NT2/D1 (cell line): ENCODE data around the gene CEP95.

Source experiments
- DNase-seq: peaks from one replicate; pipeline ENCODE4 v3.0.0-alpha.2; 2011; ENCODE audit warnings: low read depth, low spot score
- H3K27me3 ChIP-seq: 2 replicates; pipeline ENCODE4 v1.6.0; 2011; ENCODE audit warnings: mild to moderate bottlenecking; ENCODE audit not compliant: insufficient read length, insufficient read depth
- H3K36me3 ChIP-seq: 2 replicates; pipeline ENCODE4 v1.6.1; 2011; ENCODE audit warnings: mild to moderate bottlenecking, low read length, mixed read lengths; ENCODE audit not compliant: insufficient read depth, insufficient read length
- H3K4me1 ChIP-seq: 2 replicates; pipeline ENCODE4 v1.5.1; 2011; ENCODE audit not compliant: insufficient read depth, insufficient read length
- H3K4me3 ChIP-seq: 2 replicates; pipeline ENCODE4 v1.5.1; 2011; ENCODE audit warnings: low read depth; ENCODE audit not compliant: insufficient read length
- H3K9ac ChIP-seq: 2 replicates; pipeline ENCODE4 v1.6.0; 2011; ENCODE audit warnings: low read depth; ENCODE audit not compliant: insufficient read length
- H3K9me3 ChIP-seq: 2 replicates; pipeline ENCODE4 v1.5.1; 2011; ENCODE audit warnings: mild to moderate bottlenecking, low read length; ENCODE audit not compliant: insufficient read depth
- SUZ12 ChIP-seq: IDR thresholded peaks from 2 replicates; pipeline ENCODE4 v1.6.1; 2011; ENCODE audit not compliant: insufficient read length, insufficient read depth; ENCODE audit errors: extremely low read depth
- YY1 ChIP-seq: IDR thresholded peaks from 2 replicates; pipeline ENCODE4 v1.6.1; 2011; ENCODE audit not compliant: insufficient read length, insufficient read depth
- ZNF274 ChIP-seq: IDR thresholded peaks from 2 replicates; pipeline ENCODE4 v1.6.1; 2011; ENCODE audit warnings: mild to moderate bottlenecking, low read depth, low read length

The CEP95 gene

GRCh38 chr17:64536913-64537312 is 30.1 kb downstream of the CEP95 start:
- TF ChIP-seq YY1: no peak
- TF ChIP-seq ZNF274: no peak
- TF ChIP-seq SUZ12: no peak
- Histone ChIP-seq H3K27me3 (no peaks in the 10 kb centered on the region), H3K9ac (no peak overlapping the region), H3K9me3 (no peaks in the 10 kb centered on the region), H3K4me3 (no peak overlapping the region), H3K36me3 (peaks cover 91% of the 10 kb centered on the region), H3K4me1 (no peaks in the 10 kb centered on the region)
- DNase-seq: no peak

DNA sequence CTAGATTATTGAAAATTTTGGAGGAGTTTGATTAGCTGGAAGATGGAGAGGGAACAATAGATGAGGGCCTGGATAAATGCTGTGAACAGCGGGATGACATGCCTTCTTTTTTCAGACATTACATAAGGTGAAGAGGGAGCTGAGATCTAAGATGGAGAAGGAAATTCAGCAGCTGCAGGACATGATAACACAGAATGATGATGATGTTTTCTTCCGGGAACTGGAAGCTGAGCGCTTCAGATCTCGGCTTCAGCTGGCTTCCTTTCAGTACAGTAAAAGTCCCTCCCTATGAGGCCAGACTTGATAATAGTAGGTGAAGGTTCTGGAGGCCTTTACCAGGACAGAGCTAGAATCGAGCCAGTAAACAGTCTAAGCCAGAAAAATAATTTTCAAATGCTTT is 30.7 kb downstream of the CEP95 start:
- no peak for TF ChIP-seq YY1
- TF ChIP-seq ZNF274: no peak
- no peak for TF ChIP-seq SUZ12
- Histone ChIP-seq H3K36me3 (peaks cover 90% of the 10 kb centered on the region), H3K4me1 (no peaks in the 10 kb centered on the region), H3K27me3 (no peaks in the 10 kb centered on the region), H3K4me3 (no peak overlapping the region), H3K9ac (no peak overlapping the region), H3K9me3 (no peaks in the 10 kb centered on the region)
- DNase-seq: no peak

- peaks cover 80% of the 10 kb centered on the region for H3K36me3 ChIP-seq
- H3K4me3 ChIP-seq: no peak overlapping the region
- no peak for TF ChIP-seq ZNF274
- TF ChIP-seq SUZ12: no peak
- no peak overlapping the region for H3K9ac ChIP-seq
- no peak for DNase-seq
- no peaks in the 10 kb centered on the region for H3K4me1 ChIP-seq
- no peaks in the 10 kb centered on the region for H3K27me3 ChIP-seq
- no peaks in the 10 kb centered on the region for H3K9me3 ChIP-seq
Measured at GRCh38 chr17:64538508-64539130, 31.8 kb downstream of the CEP95 start.

DNA sequence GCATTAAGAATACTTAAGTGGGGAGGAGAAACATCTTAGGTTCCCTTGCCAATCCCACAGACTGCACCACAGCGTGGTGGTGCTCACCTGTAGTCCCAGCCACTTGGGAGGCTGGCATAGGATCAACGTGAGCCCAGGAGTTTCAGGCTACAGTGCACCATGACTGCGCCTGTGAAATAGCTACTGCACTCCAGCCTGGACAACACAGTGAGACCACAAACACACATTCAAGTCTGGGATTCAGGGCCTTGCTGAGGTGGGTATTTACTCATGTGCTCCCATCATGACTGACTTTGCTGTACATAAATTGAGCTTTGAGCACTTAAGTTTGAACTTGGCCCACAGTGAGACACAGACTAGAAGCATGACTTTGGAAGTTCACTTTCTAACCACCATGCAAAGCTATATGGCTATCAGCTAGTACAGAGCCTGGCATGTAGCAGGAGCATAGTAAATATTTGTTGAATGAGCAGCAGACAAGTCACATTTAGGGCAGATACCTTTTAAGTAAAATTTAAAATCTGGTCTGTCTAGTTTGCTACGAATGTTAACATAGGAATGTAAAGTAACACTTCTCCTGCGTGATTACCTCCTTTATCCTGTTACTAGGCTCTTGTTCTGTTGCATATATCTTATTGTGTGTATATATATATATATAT is 33.5 kb downstream of the CEP95 start:
- TF ChIP-seq ZNF274 (no peak), YY1 (no peak), SUZ12 (no peak)
- Histone ChIP-seq H3K4me3 (no peak overlapping the region), H3K9me3 (no peaks in the 10 kb centered on the region), H3K9ac (no peak overlapping the region), H3K4me1 (no peaks in the 10 kb centered on the region), H3K36me3 (peaks cover 70% of the 10 kb centered on the region), H3K27me3 (no peaks in the 10 kb centered on the region)
- no peak for DNase-seq

DNA sequence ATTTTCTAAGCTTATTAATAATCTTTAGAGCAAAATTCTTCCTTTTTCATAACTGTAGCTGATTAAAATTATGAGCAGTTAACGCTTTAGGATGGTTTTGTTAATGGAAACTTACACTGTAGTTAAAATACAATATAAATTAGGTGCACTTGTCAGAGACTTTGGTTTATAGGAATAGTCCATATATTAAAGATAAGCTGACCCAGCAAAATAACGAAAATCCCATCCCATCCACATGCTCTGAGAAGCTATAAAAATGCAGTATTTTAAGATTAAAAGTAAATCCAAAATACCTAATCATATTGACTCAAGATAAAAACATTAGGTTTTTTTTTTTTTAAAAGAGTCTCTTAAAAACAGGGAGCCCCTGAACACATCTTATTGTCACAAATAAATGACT is 38.0 kb downstream of the CEP95 start:
- TF ChIP-seq YY1: no peak
- TF ChIP-seq ZNF274: no peak
- no peak for TF ChIP-seq SUZ12
- Histone ChIP-seq H3K36me3 (peaks cover 51% of the 10 kb centered on the region), H3K4me1 (no peaks in the 10 kb centered on the region), H3K27me3 (no peaks in the 10 kb centered on the region), H3K9me3 (no peaks in the 10 kb centered on the region), H3K4me3 (no peak overlapping the region), H3K9ac (no peak overlapping the region)
- no peak for DNase-seq

- H3K36me3 ChIP-seq: peaks cover 44% of the 10 kb centered on the region
- H3K4me1 ChIP-seq: no peaks in the 10 kb centered on the region
- no peaks in the 10 kb centered on the region for H3K9me3 ChIP-seq
- H3K9ac ChIP-seq: no peak overlapping the region
- DNase-seq: no peak
- TF ChIP-seq SUZ12 (no peak), YY1 (no peak), ZNF274 (no peak)
- H3K27me3 ChIP-seq: no peaks in the 10 kb centered on the region
- no peak overlapping the region for H3K4me3 ChIP-seq
Measured at GRCh38 chr17:64546716-64547115, 39.9 kb downstream of the CEP95 start.

DNA sequence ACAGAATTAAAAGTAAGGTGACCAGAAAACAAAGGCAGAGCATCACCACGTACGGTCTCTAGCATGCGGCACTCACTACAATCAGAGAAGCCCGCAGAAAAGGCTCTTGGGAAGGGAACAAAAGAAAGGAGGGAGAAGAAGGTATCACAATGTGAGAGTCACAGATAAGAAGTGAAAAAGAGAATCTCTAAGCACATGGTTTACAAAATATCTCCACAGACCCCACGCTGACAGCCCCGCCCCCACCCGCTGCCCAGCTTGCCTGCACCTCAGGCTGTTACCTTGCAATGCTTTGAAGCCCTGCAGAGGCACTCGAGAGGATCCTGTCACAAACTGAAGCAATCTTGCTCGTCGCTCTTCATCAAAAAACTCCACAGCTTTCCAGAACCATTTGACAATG is 40.5 kb downstream of the CEP95 start:
- no peaks in the 10 kb centered on the region for H3K4me1 ChIP-seq
- no peaks in the 10 kb centered on the region for H3K9me3 ChIP-seq
- no peak overlapping the region for H3K9ac ChIP-seq
- peaks cover 40% of the 10 kb centered on the region for H3K36me3 ChIP-seq
- no peaks in the 10 kb centered on the region for H3K27me3 ChIP-seq
- no peak overlapping the region for H3K4me3 ChIP-seq
- TF ChIP-seq YY1 (no peak), SUZ12 (no peak), ZNF274 (no peak)
- DNase-seq: no peak
